KMS-11 (cell line): ENCODE measurements around the gene RBM27.
"Not testable (repeated sequence)": the region's sequence is repeated elsewhere in the genome, so short reads cannot be mapped to it uniquely, and the experiment has no call there.

ENCODE experiments used
- H2AFZ ChIP-seq: fragments of 200-600 bp; sonication (generic); 2 replicates; pipeline ENCODE4 v1.6.1; 2016; ENCODE audit warnings: antibody characterized with exemption, mixed run types, low read depth
- H3K27ac ChIP-seq: fragments of 200-600 bp; sonication (generic); 2 replicates; pipeline ENCODE4 v1.6.1; 2016; ENCODE audit warnings: mild to moderate bottlenecking, mixed run types
- H3K27me3 ChIP-seq: fragments of 200-600 bp; sonication (generic); 2 replicates; pipeline ENCODE4 v1.6.1; 2017; ENCODE audit warnings: mild to moderate bottlenecking, low read depth, mixed run types, moderate library complexity; ENCODE audit not compliant: insufficient read depth
- H3K36me3 ChIP-seq: fragments of 200-600 bp; sonication (generic); 2 replicates; pipeline ENCODE4 v1.6.1; 2017; ENCODE audit warnings: mild to moderate bottlenecking, mixed run types; ENCODE audit not compliant: insufficient read depth
- H3K4me1 ChIP-seq: fragments of 200-600 bp; sonication (generic); 2 replicates; pipeline ENCODE4 v1.6.1; 2016; ENCODE audit warnings: mild to moderate bottlenecking, low read depth, mixed run types; ENCODE audit not compliant: poor library complexity, severe bottlenecking
- H3K4me2 ChIP-seq: fragments of 200-600 bp; sonication (generic); 2 replicates; pipeline ENCODE4 v1.7.0; 2016; ENCODE audit warnings: mild to moderate bottlenecking, mixed run types
- H3K4me3 ChIP-seq: fragments of 200-600 bp; sonication (generic); IDR thresholded peaks from 2 replicates; pipeline ENCODE4 v1.6.1; 2017; ENCODE audit warnings: low read depth, low read length, mixed read lengths; ENCODE audit not compliant: insufficient read depth
- H3K79me2 ChIP-seq: fragments of 200-600 bp; sonication (generic); 2 replicates; pipeline ENCODE4 v1.6.1; 2016; ENCODE audit warnings: low read depth, mixed run types; ENCODE audit not compliant: insufficient read depth
- H3K9ac ChIP-seq: fragments of 200-600 bp; sonication (generic); 2 replicates; pipeline ENCODE4 v1.6.1; 2016; ENCODE audit warnings: mild to moderate bottlenecking, mixed run types
- H4K20me1 ChIP-seq: fragments of 200-600 bp; sonication (generic); 2 replicates; pipeline ENCODE4 v1.6.1; 2016; ENCODE audit warnings: mild to moderate bottlenecking, mixed run types; ENCODE audit not compliant: insufficient read depth
- CTCF ChIP-seq: fragments of 200-600 bp; sonication (generic); conservative IDR thresholded peaks from 2 replicates; pipeline ENCODE4 v1.6.1; 2017; ENCODE audit warnings: low read depth, mild to moderate bottlenecking, antibody characterized with exemption, low read length, moderate library complexity, mixed read lengths

The RBM27 gene

GRCh38 chr5:146209714-146210113 is 6.3 kb downstream of the RBM27 start:
- Histone ChIP-seq H3K36me3 (no peaks in the 10 kb centered on the region), H3K27ac (no peak overlapping the region), H3K4me2 (no peak overlapping the region), H3K27me3 (no peaks in the 10 kb centered on the region), H3K79me2 (peaks cover 98% of the 10 kb centered on the region), H3K4me1 (peaks cover 40% of the 10 kb centered on the region), H3K9ac (no peak overlapping the region), H2AFZ (no peak overlapping the region), H4K20me1 (peaks cover 21% of the 10 kb centered on the region; the same call in 1 of the 2 replicates), H3K4me3 (no peak overlapping the region)
- TF ChIP-seq CTCF = no peak

- peaks cover 29% of the 10 kb centered on the region for H4K20me1 ChIP-seq
- not testable (repeated sequence) for H3K27me3 ChIP-seq, H2AFZ ChIP-seq, H3K4me3 ChIP-seq, H3K36me3 ChIP-seq, H3K27ac ChIP-seq, H3K9ac ChIP-seq, H3K4me2 ChIP-seq
- peaks cover 37% of the 10 kb centered on the region for H3K4me1 ChIP-seq
- peaks cover 98% of the 10 kb centered on the region for H3K79me2 ChIP-seq
Observed at GRCh38 chr5:146210810-146211209, 7.4 kb downstream of the RBM27 start.

GRCh38 chr5:146213210-146213826 is 9.9 kb downstream of the RBM27 start:
- Histone ChIP-seq H3K4me3 (no peak overlapping the region), H3K79me2 (peaks cover 96% of the 10 kb centered on the region), H3K36me3 (no peaks in the 10 kb centered on the region), H2AFZ (no peak overlapping the region), H3K4me1 (peaks cover 26% of the 10 kb centered on the region), H4K20me1 (peaks cover 31% of the 10 kb centered on the region), H3K27ac (no peak overlapping the region), H3K9ac (no peak overlapping the region), H3K4me2 (no peak overlapping the region), H3K27me3 (no peaks in the 10 kb centered on the region)
- no peak for TF ChIP-seq CTCF

- H3K79me2 ChIP-seq = peaks cover 86% of the 10 kb centered on the region
- H3K27me3 ChIP-seq, H3K9ac ChIP-seq, H2AFZ ChIP-seq, H3K4me3 ChIP-seq, H3K36me3 ChIP-seq, H3K27ac ChIP-seq, H3K4me2 ChIP-seq: not testable (repeated sequence)
- H4K20me1 ChIP-seq = peaks cover 26% of the 10 kb centered on the region
- peaks cover 27% of the 10 kb centered on the region for H3K4me1 ChIP-seq
Observed at GRCh38 chr5:146214881-146215280, 11.5 kb downstream of the RBM27 start.

- no peak overlapping the region for H3K27ac ChIP-seq
- no peaks in the 10 kb centered on the region for H3K36me3 ChIP-seq
- TF ChIP-seq CTCF = no peak
- no peak overlapping the region for H2AFZ ChIP-seq
- H3K4me2 ChIP-seq = no peak overlapping the region
- H3K4me3 ChIP-seq = no peak overlapping the region
- peaks cover 23% of the 10 kb centered on the region for H4K20me1 ChIP-seq
- H3K9ac ChIP-seq = no peak overlapping the region
- H3K79me2 ChIP-seq = peaks cover 60% of the 10 kb centered on the region
- H3K4me1 ChIP-seq = peaks cover 41% of the 10 kb centered on the region
- no peaks in the 10 kb centered on the region for H3K27me3 ChIP-seq
Observed at GRCh38 chr5:146218168-146218567, 14.8 kb downstream of the RBM27 start.
